ENCODE results near the gene BUD31. TPM values are rescaled to one million over a fixed set of nuclear protein-coding genes. Genes with fewer than 3 reads are reported as not detected.
"Not testable (repeated sequence)": the region's sequence is repeated elsewhere in the genome, so short reads cannot be mapped to it uniquely, and the experiment has no call there.

Gene BUD31
- total and polyA plus RNA-seq, 2 experiments from 2014 or later: 77.1 to 247 TPM

- TF ChIP-seq CTCF (conservative IDR thresholded peaks at IDR 0.05; ENCODE audit: low read depth in 2 of 2) (no peak), POLR2AphosphoS5 (IDR thresholded peaks at IDR 0.05; ENCODE audit: low read depth) (no peak), NANOG (IDR thresholded peaks at IDR 0.05; ENCODE audit: borderline replicate concordance) (no peak), ETS1 (IDR thresholded peaks at IDR 0.05) (no peak)
- TF ChIP-seq, protein P1, sequence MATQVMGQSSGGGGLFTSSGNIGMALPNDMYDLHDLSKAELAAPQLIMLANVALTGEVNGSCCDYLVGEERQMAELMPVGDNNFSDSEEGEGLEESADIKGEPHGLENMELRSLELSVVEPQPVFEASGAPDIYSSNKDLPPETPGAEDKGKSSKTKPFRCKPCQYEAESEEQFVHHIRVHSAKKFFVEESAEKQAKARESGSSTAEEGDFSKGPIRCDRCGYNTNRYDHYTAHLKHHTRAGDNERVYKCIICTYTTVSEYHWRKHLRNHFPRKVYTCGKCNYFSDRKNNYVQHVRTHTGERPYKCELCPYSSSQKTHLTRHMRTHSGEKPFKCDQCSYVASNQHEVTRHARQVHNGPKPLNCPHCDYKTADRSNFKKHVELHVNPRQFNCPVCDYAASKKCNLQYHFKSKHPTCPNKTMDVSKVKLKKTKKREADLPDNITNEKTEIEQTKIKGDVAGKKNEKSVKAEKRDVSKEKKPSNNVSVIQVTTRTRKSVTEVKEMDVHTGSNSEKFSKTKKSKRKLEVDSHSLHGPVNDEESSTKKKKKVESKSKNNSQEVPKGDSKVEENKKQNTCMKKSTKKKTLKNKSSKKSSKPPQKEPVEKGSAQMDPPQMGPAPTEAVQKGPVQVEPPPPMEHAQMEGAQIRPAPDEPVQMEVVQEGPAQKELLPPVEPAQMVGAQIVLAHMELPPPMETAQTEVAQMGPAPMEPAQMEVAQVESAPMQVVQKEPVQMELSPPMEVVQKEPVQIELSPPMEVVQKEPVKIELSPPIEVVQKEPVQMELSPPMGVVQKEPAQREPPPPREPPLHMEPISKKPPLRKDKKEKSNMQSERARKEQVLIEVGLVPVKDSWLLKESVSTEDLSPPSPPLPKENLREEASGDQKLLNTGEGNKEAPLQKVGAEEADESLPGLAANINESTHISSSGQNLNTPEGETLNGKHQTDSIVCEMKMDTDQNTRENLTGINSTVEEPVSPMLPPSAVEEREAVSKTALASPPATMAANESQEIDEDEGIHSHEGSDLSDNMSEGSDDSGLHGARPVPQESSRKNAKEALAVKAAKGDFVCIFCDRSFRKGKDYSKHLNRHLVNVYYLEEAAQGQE (IDR thresholded peaks at IDR 0.05; ENCODE audit: unreplicated experiment): no peak
Measured at GRCh38 chr7:99379043-99379577, 29.7 kb upstream of the BUD31 start (continued).

GRCh38 chr7:99379693-99380031 is 29.1 kb upstream of the BUD31 start:
- H3K27me3 Mint-ChIP-seq (ENCODE audit: insufficient read depth, low read depth, poor library complexity): peaks cover 13% of the 10 kb centered on the region
- H2AFZ ChIP-seq; H3K27me3 ChIP-seq (ENCODE audit: insufficient read depth); ATAC-seq; H3K36me3 ChIP-seq (ENCODE audit: insufficient read depth); H3K4me1 ChIP-seq (ENCODE audit: insufficient read depth); H3K4me3 ChIP-seq; H3F3A ChIP-seq (replicated peaks; ENCODE audit: low read depth); H3K9me3 Mint-ChIP-seq; DNase-seq (ENCODE audit: low spot score); H3K9me2 ChIP-seq (ENCODE audit: insufficient read depth): not testable (repeated sequence)
- Histone ChIP-seq H3K27ac (ENCODE audit: low read depth) (peak overlapping the region; percentile 55; the same call in 1 of the 2 replicates), H4K20me1 (replicated peaks; ENCODE audit: insufficient read depth) (peaks cover 28% of the 10 kb centered on the region), H3K79me2 (replicated peaks; ENCODE audit: insufficient read depth) (peaks cover 26% of the 10 kb centered on the region), H3K4me2 (peak overlapping the region; percentile 60; the same call in 1 of the 2 replicates)
- peaks cover 14% of the 10 kb centered on the region for H3K4me1 Mint-ChIP-seq
- peak overlapping the region; percentile 73 for H3K27ac Mint-ChIP-seq
- H3K36me3 Mint-ChIP-seq (ENCODE audit: low read depth): peaks cover 12% of the 10 kb centered on the region
- peak overlapping the region; percentile 25; the same call in 2 of the 3 replicates for H3K4me3 Mint-ChIP-seq
